ENCODE measurements around the gene TSPOAP1.

Gene TSPOAP1

DNA sequence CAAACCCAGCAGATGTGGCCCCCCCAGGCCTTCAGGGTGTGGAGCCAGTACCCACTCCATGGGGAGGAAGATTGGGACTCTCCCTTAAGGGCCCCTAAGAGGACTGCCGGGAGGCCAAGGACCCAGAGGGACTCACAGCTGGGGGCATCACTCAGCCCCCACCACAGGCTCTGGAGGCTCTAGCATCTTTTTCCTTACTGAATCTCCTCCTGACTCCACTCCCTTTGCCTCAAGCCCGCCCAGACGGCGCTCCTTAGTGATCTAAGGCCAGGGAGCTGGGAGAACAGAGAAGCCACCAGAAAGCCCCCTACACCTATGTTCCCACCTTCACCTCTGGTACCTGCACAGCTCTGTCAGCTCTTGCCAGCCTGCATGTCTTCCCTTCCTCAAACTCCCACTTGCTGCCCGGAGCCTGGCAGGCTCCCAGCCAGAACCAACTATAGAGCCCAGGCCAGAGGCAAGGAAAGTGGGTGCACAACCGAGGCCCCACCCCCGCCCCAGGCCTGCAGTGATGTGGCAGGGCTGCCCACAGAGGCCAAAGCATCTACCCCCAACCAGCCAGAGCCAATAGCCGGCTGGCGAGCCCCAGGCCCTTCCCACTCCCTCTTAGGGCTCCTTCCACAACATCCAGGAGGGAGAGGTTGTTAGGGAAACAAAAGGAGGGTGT, 25.5 kb downstream of the TSPOAP1 start:
- DNase-seq (ENCODE audit: low read depth), result no peak

DNA sequence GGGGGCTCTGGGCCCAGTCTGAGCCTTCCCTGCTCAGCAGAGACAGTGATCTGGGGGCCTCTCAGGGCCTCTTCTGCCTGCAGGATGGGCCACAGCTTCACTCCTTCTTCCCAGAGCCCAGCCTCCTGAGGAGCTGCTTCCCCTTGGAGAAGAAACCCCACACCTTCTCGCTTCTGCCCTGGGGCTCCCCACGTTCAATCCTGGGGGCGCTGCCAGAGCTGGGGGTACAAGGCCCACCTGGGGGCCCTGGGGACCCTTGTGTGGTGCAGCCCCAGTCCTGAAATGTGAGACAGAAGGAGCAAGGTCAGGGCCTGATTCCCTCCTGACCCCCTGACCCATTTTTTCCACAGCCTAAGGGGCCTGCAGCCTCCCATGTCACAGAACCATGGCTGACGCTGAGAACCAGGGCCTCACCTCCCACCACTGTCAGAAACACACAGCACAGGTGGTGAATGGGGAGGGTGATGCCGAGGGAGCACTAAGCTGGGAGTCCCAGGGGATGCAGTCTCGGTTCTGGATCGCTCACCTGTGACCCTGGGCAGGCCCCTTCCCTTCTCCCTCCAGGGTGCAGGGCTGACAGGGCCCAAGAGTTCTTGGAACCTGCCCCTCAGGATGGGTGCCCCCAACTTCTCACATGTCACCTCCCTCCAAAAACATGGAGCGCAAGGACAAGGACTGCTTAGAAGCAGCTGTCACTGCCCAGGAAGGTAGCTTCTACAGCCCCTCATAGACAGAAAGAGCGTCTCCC, 26.2 kb downstream of the TSPOAP1 start:
- no peak for DNase-seq (ENCODE audit: low read depth)

- no peak for DNase-seq (ENCODE audit: low read depth)
These were observed 27.0 kb downstream of the TSPOAP1 start for GRCh38 chr17:58301504-58302150.

DNA sequence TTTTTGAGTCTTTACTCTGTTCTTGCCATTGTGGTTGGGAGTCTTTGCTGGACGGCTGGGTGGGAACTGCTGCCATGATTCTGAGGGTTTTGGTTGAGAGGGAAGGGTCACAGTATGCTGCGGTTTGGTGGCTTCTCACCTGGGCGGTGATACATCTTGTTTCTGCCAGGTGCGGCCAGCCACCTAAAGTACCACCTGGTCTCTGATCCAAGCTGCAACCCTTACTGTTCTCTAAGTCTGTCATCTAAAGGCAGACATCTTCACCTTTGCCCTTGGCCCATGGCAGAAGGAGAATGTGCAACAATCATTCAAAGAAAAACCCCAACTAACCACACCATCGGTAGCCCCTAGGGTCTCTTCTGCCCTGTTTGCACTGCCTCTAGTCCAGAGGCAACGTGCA, 28.3 kb downstream of the TSPOAP1 start:
- DNase-seq (ENCODE audit: low read depth), result no peak

DNA sequence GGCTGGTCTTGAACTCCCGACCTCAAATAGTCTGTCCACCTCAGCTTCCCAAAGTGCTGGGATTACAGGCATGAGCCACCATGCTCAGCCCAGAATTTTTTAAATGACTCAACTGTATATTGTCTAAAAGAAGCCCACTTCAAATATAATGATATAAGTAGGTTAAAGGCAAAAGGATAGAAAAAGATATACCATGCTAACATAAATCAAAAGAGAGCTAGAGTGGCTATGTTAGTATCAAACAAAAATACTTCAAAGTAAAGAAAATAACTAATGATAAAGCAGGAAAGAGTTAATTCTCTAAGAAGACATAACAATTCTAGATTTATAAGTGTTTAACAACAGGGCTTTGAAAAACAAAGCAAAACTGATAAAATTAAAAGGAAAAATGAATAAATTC, 34.6 kb downstream of the TSPOAP1 start:
- DNase-seq (ENCODE audit: low read depth), result no peak

DNA sequence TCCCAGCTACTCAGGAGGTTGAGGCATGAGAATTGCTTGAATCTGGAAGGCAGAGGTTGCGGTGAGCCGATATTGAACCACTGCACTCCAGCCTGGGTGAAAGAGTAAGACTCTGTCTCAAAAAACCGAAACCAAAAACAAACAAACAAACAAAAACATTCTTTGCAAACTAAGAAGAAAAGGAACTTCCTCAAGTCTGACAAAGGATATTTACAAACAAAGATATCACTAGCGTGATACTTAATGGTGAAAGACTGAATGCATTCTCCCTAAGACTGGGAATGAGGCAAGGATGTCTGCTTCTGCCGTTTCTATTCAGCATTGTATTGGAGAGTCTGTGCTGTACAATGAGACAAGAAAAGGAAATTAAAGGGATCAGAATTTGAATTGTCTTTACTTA, 37.3 kb downstream of the TSPOAP1 start:
- DNase-seq (ENCODE audit: low read depth), result no peak

GRCh38 chr17:58289869-58290268, 38.7 kb downstream of the TSPOAP1 start:
- no peak for DNase-seq (ENCODE audit: low read depth)

GRCh38 chr17:58285422-58285810, 43.2 kb downstream of the TSPOAP1 start:
- DNase-seq (ENCODE audit: low read depth), result peak; percentile 11

DNA sequence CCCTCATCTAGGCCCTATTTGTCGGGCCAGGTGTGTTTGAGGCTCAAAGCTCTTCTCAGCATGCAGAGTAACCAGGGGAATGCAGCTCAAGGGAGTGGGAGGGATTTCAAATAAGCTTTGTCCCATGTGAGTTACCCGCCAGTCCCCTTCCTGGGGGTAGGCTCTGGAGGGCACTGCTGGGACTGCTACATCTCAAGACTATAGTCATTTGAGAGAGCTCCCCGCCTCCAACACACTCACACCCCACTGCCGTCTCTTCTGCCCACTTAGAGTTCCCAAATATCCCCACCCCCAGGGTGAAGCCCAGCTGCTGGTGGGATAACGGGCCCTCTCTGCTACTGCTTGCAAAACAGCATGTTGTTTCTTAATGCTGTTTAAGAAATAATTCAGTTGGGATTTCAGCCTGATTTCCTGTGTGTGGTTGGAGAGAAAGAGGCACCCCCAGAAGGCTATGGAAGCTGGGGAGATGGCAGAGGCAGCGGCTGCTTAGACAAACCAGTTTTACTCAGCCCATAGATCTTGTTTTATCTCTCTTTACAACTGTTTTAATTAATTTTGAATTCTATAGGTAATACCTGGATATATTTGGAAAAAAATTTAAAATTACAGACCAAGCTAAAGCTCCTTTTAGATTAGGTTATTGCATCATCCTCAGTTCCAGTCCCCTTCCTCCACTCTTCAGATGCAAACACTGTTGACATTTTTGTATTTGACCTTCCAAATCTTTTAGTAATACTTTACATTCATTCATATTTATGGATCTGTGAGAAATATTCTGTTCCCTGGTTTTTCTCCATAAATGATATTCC, 43.8 kb downstream of the TSPOAP1 start:
- DNase-seq (ENCODE audit: low read depth), result no peak

- DNase-seq (ENCODE audit: low read depth), result no peak
These were observed 44.7 kb downstream of the TSPOAP1 start for GRCh38 chr17:58283674-58284612.

DNA sequence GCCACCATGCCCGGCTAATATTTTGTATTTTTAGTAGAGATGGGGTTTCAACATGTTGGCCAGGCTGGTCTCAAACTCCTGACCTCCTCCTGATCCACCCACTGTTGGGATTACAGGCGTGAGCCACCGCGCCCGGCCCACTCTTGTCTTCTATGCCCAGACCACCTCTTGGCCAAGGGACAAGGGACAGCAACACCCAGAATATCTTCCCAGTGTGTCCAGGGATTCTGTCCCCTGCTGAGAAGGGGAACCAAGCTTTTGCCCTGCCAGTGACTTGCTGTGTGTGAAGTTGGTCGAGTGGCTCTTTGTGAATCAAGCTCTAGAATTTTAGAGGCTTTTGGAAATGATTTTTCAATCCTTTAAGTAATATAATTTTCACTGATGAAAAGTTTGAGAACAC, 46.2 kb downstream of the TSPOAP1 start:
- DNase-seq (ENCODE audit: low read depth), result no peak

GRCh38 chr17:58281511-58282011, 47.0 kb downstream of the TSPOAP1 start:
- no peak for DNase-seq (ENCODE audit: low read depth)

DNA sequence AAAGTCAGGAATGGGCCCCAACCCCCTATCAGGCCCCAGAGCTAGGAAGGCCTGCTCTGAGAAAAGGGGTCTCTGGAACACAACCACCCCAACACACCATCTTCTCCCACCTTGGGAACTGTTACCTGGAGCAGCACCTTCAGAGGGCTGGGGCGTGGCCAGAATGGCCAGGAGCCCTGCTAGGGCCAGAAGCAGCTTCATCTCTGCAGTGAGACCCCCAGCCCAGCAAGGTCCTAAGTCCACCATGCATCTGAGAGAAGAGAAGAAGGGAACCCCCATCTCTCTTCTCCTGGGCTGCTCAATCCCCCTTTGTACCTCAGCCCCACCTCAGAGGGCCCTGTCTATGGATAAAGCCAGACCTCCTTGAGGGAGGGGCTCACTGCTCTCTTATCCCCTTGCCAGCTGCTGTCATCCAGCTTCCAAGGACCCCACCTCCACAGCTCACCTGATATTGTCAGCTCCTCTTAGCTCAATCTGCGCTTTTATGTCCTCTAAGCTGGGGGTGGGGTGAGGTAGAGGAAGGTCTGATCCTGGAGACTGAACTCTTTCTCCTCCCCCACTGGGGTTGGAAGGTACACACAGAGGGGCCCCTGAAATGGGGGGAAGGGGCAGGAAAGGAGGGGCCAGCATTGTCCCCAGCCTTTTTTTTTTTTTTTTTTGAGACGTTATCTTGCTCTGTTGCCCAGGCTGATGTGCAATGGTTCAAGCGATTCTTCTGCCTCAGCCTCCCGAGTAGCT, 47.9 kb downstream of the TSPOAP1 start, which contains the start of gene MPO:
TSS of gene MPO (minus strand) at position 456 of the 738 bp plus-strand sequence. CDS start at position 279, 177 bp downstream.
- DNase-seq (ENCODE audit: low read depth), result no peak

- no peak for DNase-seq (ENCODE audit: low read depth)
These were observed 48.7 kb downstream of the TSPOAP1 start for GRCh38 chr17:58279736-58280479.

DNA sequence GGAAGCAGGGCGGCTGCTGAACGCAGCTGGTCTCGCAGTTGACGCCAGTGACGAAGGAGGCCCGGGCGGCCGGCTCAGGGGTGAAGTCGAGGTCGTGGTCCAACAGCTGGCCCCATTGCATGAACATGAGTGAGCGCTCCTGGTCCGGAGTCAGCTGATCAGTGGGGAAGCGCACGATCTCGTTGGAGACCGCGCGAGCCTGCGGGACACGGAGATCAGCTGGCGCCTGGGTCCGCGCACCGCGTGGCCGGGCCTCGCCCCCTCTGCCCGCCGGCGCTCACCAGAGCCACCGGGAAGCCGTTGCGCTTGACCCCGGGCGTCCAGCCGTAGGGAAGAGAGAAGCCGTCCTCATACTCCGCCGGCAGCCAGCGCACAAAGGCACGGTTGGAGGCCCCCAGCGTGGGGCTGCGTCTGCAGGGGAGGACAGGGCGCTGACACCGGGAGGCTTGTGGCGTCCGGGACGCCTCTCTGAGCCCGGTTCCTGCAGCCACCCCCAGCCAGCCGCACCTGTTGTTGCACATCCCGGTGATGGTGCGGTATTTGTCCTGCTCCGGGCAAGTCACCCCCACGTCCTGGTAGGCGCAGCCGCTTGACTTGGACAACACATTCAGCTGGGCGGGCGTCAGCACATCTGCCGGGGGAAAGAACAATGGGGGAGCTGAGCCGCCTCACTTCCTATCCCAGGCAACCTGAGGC, 49.4 kb downstream of the TSPOAP1 start:
- DNase-seq (ENCODE audit: low read depth), result no peak

- DNase-seq (ENCODE audit: low read depth), result no peak
These were observed 50.0 kb downstream of the TSPOAP1 start for GRCh38 chr17:58278661-58279015.

- DNase-seq (ENCODE audit: low read depth), result no peak
These were observed 50.6 kb downstream of the TSPOAP1 start for GRCh38 chr17:58277802-58278595.
